ENCODE measurements around the gene ISY1.
"Not testable (repeated sequence)": the region's sequence is repeated elsewhere in the genome, so short reads cannot be mapped to it uniquely, and the experiment has no call there.

The ISY1 gene

GRCh38 chr3:129120254-129121004 lies 40.4 kb downstream of the ISY1 start:
- peak; percentile 88 for DNase-seq

- DNase-seq, result no peak
Observed at GRCh38 chr3:129119365-129120100, 41.3 kb downstream of the ISY1 start.

- DNase-seq, result no peak
Observed at GRCh38 chr3:129118745-129119144, 42.1 kb downstream of the ISY1 start.

- no peak for DNase-seq
Observed at GRCh38 chr3:129117134-129117533, 43.7 kb downstream of the ISY1 start.

- no peak for DNase-seq
Observed at GRCh38 chr3:129116482-129116946, 44.3 kb downstream of the ISY1 start.

DNA sequence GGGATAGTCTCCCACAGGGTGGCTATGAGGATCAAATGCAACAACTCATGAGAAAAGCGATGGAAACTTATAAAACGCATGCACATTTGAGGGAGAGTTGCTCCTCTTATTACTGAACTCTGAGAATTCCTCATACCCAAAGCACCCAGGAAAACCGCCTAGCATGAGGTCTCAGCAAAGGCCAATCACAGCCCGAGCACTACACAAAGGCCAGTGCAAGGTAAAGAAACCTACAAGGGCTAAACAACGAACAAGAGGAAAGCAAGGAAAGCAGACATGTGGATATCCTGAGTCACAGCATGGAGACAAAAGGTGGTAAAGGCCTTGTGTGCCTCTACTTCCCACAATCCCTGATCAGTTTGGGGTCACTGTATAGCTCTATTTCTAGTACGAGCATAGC lies 46.4 kb downstream of the ISY1 start:
- no peak for DNase-seq

DNA sequence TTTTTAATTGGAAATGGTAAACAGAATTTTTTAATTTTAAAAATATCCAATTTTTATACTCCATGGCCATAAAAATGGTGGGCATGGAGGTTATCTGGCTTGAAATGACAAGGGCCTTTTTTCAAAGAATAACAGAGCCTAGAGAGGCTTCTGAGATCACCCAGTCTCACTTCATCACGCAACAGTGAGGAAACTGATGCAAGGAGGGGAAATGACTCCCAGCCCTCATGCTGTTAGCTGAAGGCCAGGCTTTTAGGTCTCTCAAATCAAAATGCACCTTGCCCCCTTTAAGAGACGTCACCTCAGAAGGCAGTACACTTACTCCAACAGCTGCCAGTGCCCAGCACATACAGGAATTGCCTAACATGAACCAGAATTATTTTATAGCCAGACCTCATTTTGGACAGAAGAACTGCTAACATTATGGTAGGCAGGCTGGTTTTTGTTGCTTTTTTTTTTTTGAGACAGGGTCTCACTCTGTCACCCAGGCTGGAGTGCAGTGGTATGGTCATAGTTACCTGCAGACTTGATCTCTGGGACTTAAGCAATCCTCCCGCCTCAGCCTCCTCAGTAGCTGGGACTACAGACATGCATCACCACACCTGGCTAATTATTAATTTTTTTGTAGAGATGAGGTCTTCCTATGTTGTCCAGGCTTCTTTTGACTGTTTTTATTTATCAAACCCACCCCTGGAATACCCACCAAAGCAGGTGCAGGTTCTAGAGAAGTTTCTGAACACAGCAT lies 48.4 kb downstream of the ISY1 start:
- peak; percentile 72 for DNase-seq

DNA sequence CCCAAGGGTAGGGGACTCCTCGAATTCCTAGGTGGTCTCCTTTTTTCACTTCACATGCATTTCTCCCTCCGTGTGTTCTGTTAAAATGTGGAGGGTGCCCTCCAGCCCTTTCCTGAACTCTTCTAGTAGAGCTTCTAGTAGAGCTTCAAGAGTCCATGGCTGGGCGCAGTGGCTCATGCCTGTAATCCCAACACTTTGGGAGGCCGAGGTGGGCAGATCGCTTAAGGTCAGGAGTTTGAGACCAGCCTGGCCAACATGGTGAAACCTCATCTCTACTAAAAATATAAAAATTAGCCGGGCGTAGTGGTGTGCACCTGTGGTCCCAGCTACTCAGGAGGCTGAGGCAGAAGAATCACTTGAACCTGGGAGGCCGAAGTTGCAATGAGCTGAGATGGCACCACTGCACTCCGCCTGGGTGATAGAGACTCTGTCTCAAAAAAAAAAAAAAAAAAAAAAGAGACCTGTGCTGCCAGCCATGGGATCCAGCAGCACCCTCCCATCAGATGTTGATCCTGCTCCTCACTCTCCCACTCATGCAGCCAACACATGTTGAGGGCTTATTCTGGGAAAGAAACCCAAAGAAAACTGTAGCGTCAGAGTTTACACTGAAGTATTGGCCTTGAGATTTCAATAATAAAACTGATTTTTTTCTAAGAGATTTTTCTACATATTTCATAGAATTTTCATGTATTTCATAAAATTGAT lies 49.6 kb downstream of the ISY1 start:
- not testable (repeated sequence) for DNase-seq

DNA sequence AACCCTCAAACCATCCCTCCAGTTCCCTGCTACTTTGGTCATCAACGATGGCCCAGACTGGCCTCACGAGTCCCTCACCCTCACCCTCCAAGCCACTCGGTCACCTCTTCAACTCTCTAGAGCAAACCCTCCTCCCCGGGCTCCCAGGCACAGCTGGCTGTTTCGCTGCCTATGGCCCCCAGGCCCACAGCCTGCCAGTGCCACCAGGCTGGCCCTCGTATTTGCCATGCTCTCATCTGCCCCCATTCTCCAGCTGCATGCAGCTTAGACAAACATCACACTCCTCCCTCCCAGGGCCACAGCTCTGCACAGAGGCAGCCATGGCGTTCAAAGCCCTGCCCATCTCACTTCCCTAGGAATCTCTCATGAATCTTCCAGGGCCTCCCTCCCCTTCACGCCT lies 53.1 kb downstream of the ISY1 start:
- DNase-seq, result no peak

- DNase-seq, result no peak
Observed at GRCh38 chr3:129106866-129107565, 53.8 kb downstream of the ISY1 start.

DNA sequence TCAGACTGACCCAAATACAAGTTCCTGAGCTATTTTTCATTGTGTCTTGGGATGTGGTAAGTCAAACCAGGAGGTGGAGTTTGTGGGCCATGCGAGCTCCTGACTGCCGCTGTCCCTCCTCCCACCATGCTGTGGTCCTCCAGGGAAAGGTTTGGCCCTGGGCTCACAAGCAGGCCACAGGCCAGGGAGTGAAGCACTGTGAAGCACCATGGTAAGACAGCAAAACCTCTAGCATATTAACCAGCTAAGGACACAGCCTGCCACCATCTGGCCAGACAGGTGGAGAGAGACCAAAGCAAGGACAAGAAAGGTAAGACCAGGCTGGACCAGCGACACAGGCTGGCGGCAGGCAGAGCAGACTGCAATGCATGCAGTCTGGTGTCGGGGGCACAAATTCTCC lies 54.5 kb downstream of the ISY1 start:
- DNase-seq, result no peak

DNA sequence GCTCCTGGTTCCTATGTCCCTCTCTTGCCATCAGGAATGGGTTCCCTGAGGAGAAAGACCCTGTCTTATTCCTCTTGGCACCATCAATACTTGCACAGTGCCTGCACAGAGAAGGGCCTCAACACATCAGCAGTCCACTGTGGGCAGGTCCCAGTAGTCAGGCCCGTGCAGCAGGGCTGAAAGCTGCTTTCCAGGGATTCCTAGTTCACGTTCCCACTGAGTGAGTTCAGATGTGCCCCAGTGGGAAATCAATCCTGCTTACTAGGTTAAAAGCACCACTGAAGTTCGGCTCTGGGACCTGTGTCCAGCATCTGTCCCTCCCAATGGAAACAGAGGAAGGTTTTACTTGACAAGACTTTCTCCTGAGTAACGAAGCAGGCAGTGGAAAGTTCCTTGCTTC lies 55.0 kb downstream of the ISY1 start:
- no peak for DNase-seq

DNA sequence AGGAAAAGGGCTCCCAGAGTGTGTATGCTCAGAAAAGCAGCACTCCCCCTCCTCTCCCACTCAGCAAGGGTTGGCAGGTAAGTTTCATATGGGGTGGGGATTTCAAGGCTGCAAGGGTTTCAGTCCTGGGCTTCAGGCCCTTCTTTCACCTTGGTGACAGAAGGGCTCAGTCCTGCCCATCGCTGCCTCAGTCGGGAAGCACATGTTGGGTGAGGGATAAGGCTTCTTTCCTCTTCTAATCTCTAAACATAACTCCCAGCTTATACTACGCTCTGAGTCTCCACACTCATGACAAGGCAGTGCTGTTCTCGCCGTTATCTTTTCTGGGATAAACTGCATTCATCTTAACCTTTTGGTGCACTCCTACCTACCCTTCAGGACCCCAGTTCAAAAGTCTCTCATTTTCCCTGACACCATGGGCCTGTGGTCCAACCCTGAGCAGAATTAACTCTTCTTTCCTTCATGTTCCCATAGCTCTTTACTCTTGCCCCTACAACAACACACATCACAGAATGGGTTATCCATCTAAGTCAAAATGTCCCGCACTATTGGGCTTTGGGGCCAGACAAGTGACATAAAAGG lies 56.3 kb downstream of the ISY1 start:
- DNase-seq, result no peak

DNA sequence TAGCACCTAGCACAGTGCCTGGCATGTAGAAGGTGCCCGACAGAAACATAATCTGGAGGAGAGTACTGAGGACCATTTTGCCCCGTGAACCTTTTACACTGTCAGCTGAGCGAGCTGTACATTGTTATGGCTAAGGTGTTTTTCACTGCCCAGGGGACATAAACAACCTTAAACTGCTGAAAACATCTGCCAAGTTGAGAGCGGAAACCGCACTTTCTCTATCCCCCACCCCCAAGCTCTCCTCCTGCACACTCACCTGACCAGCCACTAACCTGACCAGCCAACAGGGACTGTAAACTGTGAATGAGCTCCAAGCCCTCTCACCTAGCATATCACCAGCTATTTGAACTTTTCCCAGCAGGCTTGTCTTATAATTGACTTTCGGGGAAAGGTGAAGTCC lies 56.8 kb downstream of the ISY1 start:
- DNase-seq, result no peak

GRCh38 chr3:129103296-129103695 lies 57.6 kb downstream of the ISY1 start:
- DNase-seq, result no peak

DNA sequence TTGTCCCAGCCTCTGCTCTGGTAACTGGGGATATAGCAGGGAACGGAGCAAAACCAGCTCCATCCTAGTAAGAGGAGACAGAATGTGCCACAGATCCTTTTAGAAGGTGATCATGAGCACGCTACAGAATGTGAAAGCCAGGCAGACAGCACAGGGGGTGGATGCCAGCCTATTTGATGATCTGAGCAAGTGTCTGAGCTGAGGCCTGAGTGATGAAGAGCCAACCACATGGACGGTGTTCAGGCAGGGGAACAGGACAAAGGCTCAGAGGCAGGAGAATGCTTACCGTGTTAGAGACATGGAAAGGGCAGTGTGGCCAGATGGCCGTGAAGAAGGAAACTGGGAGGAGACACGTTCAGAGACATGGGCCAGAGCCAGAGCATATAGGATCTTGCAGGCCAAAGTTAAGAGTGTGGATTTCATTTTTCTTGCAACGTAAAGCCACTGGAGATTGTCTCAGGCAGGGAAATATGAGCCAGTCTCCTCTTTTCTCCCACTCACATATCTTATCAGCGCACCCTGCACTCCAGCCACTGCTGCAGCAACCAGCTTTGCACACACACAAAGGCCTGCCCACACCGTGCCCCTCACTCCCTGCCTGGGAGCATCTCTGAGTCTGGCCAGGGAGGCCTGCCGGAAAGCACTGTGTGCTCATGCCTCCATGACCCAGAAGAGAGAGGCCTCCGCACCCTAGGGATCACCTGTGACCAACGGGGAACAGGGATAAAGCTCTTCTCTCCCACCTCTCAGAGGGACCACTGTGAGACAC lies 59.3 kb downstream of the ISY1 start:
- no peak for DNase-seq

GRCh38 chr3:129100274-129100673 lies 60.6 kb downstream of the ISY1 start:
- no peak for DNase-seq

DNA sequence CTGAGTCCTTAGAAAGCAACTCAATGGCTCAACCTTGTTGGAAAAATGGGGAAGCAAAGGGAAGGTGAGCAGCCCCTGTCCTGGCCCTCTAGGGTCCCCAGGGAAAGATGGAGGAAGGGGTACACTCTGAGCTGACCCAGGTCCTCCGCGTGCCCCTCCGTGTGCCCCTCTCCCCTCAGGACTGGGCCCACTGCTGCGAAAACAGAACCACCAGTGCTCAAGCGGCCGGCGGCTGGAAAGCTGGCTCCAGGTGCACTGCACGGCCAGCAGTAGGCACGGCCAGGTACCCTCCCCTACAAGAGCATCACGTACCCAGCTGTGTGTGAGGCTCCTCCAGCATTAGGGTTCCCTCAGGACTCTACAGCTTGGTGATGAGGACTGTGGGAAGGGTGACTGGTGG lies 65.6 kb downstream of the ISY1 start:
- no peak for DNase-seq

DNA sequence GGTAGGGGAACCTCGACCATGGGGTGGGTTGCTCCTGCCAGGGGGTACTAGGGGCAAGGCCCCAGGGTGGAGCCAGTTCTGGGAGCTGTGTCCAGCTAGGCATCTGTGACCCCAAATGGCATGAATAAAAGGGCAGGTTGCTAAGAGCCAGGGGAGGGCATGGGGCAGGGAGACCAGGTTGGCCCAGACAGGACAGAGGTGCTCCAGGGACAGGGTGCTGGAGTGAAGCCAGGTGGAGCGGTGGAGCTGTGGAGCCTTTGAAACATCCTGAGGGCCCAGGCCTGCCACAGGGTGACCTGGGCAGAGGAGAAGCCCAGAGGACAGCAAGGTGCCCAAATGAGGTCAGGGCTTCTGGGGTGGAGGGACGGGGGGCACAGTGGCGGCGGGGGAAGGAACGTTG lies 72.6 kb downstream of the ISY1 start:
- not testable (repeated sequence) for DNase-seq

- peak; percentile 12 for DNase-seq
Observed at GRCh38 chr3:129087904-129088303, 73.0 kb downstream of the ISY1 start.

GRCh38 chr3:129087138-129087702 lies 73.6 kb downstream of the ISY1 start:
- DNase-seq, result no peak

Data from fibroblast of skin of scalp (primary cell).